GM18526 (cell line): ENCODE data around the gene FNDC11.

Experiments
- POLR2A ChIP-seq: IDR thresholded peaks from 3 replicates; pipeline ENCODE4 v1.6.1; 2011; ENCODE audit not compliant: insufficient read length; ENCODE audit errors: extremely low read depth

FNDC11 gene

GRCh38 chr20:63554361-63555278 is 661 bp downstream of the FNDC11 start:
- TF ChIP-seq POLR2A = no peak

DNA sequence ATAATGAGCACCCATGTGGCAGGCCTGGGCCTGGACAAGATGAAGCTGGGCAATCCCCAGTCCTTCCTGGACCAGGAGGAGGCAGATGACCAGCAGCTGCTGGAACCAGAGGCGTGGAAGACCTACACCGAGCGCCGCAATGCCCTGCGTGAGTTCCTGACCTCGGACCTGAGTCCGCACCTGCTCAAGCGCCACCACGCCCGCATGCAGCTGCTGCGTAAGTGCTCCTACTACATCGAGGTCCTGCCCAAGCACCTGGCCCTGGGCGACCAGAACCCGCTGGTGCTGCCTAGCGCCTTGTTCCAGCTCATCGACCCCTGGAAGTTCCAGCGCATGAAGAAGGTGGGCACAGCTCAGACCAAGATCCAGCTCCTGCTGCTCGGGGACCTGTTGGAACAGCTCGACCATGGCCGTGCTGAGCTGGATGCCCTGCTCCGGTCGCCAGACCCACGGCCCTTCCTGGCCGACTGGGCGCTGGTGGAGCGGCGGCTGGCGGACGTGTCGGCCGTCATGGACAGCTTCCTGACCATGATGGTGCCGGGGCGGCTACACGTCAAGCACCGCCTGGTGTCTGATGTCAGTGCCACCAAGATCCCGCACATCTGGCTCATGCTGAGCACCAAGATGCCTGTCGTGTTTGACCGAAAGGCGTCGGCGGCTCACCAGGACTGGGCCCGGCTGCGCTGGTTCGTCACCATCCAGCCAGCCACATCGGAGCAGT is 1.9 kb downstream of the FNDC11 start:
- TF ChIP-seq POLR2A = no peak

- TF ChIP-seq POLR2A = no peak
Measured at GRCh38 chr20:63556873-63557478, 3.0 kb downstream of the FNDC11 start.

GRCh38 chr20:63557481-63557891 is 3.5 kb downstream of the FNDC11 start:
- TF ChIP-seq POLR2A = no peak

DNA sequence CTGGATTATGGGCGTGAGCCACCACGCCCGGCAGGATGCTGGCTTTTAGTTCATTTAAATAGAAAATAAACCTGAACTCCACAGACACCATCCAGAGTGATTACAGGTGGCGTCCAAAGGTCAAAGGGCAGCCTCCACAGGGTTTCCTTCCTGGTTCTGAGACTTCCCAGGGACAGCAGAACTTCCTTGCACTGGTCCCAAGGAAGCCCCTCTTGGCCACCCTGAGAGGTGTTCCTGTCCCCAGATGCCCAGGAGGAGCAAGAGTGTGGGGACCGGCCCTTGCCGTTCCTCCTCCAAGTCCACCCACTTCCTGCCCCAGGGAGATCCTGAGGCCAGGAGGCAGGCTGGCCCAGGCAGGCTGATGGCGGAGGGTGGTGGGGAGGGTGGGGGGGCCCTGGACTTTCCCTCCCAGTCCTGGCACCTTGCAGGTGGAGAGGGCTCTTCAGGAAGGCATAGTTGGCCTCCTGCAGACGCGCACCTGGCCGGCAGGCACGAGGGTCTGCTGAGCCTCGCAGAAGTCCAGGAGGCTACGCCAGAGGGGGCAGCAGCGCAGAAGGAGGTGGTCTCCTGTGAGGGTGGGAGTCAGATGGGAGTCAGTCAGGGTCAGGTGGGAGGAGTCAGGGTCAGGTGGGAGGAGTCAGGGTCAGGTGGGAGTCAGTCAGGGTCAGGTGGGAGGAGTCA is 5.0 kb downstream of the FNDC11 start:
- TF ChIP-seq POLR2A = no peak

DNA sequence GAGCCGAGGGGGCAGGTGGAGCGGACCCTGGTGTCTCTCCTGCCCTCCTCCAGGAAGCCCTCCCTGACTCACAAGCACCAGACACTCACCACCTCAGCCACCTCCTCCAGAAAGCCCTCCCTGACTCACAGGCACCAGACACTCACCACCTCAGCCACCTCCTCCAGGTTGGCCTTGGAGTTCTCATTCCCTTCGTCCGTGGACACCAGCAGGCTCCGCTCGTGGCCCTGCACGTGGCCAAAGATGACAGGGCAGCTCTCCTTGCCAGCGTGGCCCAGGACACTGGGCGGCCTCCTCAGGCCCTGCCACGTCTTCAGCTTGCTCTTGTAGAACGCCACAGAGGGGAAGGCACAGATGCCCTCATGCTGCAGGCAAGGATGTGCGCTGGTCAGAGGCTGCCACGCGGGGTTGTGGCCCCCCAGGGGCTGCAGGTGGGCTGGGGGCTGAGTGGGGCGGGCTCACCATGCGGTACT is 6.4 kb downstream of the FNDC11 start:
- TF ChIP-seq POLR2A = no peak

DNA sequence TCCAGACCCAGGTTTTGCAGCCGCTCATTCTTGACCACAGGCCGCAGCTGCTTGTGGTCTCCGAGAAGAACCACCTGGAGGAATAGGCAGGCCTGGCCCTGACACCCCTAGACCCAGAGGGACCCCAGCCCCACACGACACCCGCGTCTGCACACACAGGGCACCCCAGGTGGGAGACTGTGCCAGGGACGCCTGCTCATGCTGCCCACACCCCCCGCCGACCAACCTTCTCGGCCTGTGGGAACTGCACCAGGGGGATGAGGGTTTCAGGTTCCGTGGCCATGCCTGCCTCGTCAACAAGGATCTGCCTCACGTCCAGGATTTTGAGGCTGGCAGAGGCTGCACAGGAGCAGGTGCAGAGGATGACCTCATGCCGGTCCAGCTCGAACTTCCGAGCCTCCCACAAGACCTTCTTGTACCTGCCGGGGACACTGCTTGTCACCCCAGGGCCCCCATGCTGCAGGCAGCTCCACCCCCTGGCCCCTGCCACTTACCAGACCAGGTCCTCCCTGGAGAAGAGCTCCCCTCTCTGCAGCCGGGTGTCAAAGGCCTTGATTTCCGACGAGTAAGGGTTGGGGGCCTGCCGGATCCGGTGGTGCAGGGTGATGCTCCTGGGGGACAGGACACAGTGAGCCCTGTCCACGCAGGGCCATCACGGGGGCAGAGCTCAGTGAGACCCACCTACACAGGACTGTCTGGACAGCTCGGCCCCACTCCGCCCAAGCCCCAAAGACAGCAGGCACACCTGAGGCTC is 7.1 kb downstream of the FNDC11 start:
- TF ChIP-seq POLR2A = no peak

DNA sequence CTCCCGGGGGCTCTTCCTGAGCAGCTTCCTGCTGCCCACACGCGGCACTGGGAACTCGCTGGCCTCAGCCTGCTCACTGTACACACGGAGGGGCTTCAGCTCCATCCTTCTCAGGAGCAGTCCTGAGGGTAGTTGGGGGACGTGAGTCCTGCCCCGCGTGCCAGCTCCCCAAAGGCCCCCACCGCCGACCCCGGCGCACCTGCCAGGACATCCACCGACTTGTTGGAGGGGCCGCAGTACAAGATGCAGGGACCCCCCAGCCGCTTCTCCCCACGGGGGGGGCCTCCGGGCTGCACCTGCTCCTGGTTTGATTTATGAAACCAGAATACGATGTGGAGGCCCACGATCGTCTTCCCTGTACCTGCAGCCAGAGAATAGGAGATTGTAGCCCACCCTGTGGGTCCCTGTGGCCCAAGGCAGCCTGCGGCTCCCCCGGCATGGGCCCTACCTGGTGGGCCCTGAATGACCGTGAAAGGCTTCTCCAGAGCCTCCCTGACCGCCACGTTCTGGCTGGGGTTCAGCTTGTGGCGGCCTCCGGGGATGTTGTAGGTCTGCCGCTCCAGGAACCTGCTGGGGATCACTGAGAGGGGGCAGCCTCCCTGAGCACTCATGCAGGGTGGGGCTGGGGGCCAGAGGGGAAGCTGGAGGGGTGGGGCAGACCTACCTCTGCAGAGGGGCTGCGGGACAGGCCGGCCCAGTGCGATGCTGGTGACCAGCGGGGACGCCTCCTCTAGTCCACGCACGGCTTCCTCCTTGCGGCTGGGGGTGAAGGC is 7.9 kb downstream of the FNDC11 start:
- TF ChIP-seq POLR2A = no peak

DNA sequence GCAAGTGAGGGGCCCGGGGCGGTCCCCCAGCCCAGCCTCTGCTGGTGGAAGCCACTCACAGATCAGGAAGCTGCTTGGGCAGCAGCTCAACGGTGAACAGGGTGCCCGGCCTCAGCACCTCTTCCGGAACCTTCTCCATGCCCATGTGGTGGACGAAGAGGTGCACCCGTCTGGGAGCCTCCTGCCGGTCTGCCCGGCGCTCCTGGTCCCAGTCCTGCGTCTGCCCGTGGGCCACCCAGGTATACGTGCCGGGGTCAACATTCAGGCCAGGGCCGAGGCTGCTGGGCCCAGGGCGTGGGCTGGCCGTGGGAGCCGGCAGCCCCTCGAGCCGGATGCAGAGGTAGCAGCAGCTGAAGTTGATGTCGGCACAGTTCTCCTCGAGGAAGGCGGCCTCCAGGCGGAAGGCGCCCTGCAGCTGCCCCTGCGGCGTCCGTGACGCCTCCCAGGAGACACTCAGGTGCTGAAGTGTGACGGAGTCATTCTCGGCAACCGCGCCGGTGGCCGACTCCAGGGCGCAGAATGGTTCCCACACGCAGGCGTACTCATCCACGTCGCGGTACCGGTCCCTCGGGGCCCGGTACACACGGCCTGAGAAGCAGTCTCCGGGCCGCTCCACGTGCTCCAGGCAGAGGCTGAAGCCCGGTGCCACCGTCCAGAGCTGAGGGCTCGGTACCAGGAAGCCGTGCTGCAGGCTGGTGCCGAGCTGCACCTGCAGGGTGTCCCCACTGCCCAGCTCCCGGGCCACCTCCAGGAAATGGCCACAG is 8.7 kb downstream of the FNDC11 start:
- no peak for TF ChIP-seq POLR2A

- no peak for TF ChIP-seq POLR2A
Measured at GRCh38 chr20:63563225-63563935, 9.4 kb downstream of the FNDC11 start.

DNA sequence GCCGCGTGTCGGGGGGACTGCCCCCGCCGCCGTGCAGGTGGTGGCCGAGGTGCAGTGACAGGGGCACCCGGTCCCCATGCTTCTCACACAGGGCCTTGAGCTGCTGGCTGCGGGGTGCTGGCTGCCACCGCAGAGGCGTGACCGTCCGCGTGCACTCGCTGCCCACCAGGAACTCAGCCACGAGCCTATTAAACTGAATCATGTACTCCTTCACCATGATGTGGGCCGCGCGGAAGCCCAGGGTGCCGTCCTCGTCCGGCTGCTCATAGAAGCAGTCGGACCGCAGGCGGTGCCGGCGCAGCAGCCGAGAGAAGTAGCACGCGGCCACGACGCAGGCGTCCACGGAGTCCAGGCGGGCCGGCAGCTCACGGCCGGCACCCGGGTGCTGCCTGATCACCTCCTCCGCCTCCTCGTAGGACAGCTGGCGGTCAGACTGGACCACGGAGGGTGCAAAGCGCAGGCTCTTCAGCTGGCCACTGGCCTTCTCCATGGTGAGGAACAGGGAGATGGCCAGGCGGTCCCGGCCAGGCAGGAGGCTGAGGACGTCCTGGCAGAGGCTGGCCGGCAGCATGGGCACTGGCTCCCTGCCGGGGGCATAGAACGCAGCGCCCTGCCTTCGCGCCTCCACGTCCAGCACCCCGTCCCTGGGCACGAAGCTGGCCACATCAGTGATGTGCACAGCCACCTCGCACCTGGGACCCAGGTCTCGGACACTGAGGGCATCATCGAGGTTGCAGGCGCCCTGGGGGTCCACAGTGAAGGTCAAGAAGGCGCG is 10.3 kb downstream of the FNDC11 start:
- TF ChIP-seq POLR2A = no peak
